ENCODE data around the gene ABCC1.

- TF ChIP-seq FOXK1 (CRISPR knock-in tag; IDR thresholded peaks at IDR 0.05) (no peak), ZNF121 (CRISPR knock-in tag; IDR thresholded peaks at IDR 0.05) (no peak), ETV6 (CRISPR knock-in tag; IDR thresholded peaks at IDR 0.05) (no peak)
Measured at GRCh38 chr16:15973421-15973820, 24.0 kb downstream of the ABCC1 start.

Data from WTC11 (cell line).